ENCODE data around the gene SS18L1. TPM values are rescaled to one million over a fixed set of nuclear protein-coding genes. Genes with fewer than 3 reads are reported as not detected.

SS18L1 gene
- total and polyA plus RNA-seq, 2 donors (not counting 1 experiment from before 2014, with no cell fraction given), result 4.7 to 7.4 TPM

DNA sequence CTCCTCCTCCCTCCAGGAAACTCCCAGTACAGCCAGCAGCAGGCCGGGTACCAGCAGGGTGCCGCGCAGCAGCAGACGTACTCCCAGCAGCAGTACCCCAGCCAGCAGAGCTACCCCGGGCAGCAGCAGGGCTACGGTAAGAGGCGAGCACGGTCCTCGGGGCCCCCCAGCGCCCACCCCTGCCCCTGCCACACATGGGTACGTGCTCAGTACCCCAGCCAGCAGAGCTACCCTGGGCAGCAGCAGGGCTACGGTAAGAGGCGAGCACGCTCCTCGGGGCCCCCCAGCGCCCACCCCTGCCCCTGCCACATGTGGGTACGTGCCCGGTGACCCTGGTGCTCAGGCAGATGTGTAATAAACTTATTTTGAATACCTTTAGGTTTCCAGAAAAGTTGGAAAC, 29.1 kb downstream of the SS18L1 start:
- H3K4me3 ChIP-seq (replicated peaks in 1 of 4; ENCODE audit: control extremely low read depth in 1 of 4, insufficient read depth in 1 of 4, low read depth in 3 of 4, low read length in 4 of 4), result no peak overlapping the region
- no peaks in the 10 kb centered on the region for H3K4me1 ChIP-seq (ENCODE audit: control insufficient read depth, extremely low read depth, insufficient read depth, low read length)
- no peaks in the 10 kb centered on the region for H3K79me2 ChIP-seq (ENCODE audit: control insufficient read depth, insufficient read depth, low read length)
- no peak overlapping the region for H3K27ac ChIP-seq (ENCODE audit: insufficient read depth, low read length)
- no peak overlapping the region for H2AFZ ChIP-seq (ENCODE audit: low read length)
- H3K36me3 ChIP-seq (ENCODE audit: control insufficient read depth, insufficient read depth, low read length), result peaks cover 4% of the 10 kb centered on the region
- H3K9ac ChIP-seq (ENCODE audit: insufficient read depth, low read length), result no peak overlapping the region
- no peaks in the 10 kb centered on the region for H3K27me3 ChIP-seq (ENCODE audit: control insufficient read depth, insufficient read depth, low read length)
- TF ChIP-seq, protein P1, sequence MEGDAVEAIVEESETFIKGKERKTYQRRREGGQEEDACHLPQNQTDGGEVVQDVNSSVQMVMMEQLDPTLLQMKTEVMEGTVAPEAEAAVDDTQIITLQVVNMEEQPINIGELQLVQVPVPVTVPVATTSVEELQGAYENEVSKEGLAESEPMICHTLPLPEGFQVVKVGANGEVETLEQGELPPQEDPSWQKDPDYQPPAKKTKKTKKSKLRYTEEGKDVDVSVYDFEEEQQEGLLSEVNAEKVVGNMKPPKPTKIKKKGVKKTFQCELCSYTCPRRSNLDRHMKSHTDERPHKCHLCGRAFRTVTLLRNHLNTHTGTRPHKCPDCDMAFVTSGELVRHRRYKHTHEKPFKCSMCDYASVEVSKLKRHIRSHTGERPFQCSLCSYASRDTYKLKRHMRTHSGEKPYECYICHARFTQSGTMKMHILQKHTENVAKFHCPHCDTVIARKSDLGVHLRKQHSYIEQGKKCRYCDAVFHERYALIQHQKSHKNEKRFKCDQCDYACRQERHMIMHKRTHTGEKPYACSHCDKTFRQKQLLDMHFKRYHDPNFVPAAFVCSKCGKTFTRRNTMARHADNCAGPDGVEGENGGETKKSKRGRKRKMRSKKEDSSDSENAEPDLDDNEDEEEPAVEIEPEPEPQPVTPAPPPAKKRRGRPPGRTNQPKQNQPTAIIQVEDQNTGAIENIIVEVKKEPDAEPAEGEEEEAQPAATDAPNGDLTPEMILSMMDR (conservative IDR thresholded peaks at IDR 0.05 in 1 of 2, IDR thresholded peaks at IDR 0.05 in 1 of 2; ENCODE audit: low read depth in 1 of 2, low read length in 2 of 2), result no peak
- TF ChIP-seq EZH2 (IDR thresholded peaks at IDR 0.05; ENCODE audit: low read length, missing control alignments), result no peak
- H3K9me3 ChIP-seq (ENCODE audit: control insufficient read depth, insufficient read depth, low read depth, low read length), result no peaks in the 10 kb centered on the region
- no peaks in the 10 kb centered on the region for H4K20me1 ChIP-seq (ENCODE audit: control insufficient read depth, extremely low read depth, insufficient read depth, low read length)
- no peak for DNase-seq (ENCODE audit: low read depth in 2 of 2)
- no peak overlapping the region for H3K4me2 ChIP-seq (ENCODE audit: extremely low read depth, insufficient read depth, low read length)

DNA sequence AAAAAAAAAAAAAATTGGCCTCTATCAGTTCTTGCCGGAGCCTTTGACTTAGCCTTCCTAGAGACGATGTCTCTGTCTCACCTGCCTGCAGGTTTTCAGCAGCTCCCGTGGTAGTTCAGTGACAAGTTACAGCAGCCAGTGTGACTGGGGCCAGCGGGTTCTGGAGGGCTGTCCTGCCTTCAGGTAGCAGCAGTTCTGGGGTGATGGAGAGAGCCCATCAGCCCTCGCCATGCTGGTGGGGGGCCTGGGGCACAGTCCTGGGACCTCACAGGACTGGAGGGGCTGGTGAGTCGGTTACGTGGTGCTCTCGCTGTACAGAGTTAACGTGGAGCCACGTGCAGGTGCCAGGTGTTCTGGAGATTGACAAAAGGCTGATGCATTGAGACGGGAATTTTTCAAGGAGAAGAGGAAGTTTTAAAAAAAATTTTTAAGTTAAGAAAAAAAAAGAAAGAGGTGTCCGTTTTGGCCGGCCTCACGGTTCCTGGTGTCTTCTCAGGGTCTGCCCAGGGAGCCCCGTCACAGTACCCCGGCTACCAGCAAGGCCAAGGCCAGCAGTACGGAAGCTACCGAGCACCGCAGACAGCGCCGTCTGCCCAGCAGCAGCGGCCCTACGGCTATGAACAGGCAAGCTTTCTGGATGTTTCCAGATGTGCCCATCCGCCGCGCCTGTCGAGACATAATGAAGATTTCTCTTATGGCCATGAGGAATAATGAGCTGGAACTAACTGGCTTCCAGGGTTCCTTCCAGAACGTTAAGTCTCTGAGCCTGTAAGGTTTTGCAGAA, 30.6 kb downstream of the SS18L1 start:
- Histone ChIP-seq H3K4me3 (replicated peaks in 1 of 4; ENCODE audit: control extremely low read depth in 1 of 4, insufficient read depth in 1 of 4, low read depth in 3 of 4, low read length in 4 of 4) (no peak overlapping the region), H3K79me2 (ENCODE audit: control insufficient read depth, insufficient read depth, low read length) (no peaks in the 10 kb centered on the region)

DNA sequence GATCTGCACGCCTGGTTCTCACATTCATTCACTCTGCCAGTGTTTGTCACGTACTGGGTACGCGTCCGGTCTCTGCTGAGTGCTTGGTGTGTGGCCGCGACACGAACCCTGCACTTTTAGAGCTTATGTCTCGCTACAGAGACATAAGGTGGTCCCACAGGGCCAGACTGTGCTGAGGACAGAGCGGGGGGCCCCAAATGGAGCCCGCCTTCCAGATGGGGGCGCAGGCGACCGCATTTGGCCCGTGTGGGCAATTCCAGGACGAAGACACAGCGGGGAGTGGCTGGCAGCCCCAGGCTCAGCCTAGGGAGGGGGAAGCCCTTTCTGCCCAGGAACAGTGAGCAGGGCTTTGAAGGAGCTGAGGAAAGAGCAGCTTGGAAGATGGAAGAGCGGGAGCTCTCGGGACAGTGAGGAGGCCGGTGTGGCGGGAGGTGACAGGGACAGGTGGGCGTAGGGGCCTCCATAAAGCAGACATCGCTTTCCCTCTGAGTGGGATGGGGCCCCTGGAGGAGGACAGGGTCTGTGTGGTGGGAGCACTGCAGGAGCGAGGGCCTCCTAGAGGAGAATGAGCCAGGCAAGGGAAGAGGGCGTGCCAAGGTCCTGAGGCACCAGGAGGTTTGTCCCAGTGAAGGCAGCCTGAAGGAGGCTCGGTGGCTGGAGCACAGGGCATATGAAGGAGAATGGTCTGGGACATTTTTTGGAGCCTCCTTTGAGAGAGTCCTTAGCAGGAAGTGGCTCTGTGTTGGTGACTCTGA, 31.5 kb downstream of the SS18L1 start:
- H3K4me1 ChIP-seq (ENCODE audit: control insufficient read depth, extremely low read depth, insufficient read depth, low read length), result no peaks in the 10 kb centered on the region
- TF ChIP-seq, protein P1 (conservative IDR thresholded peaks at IDR 0.05 in 1 of 2, IDR thresholded peaks at IDR 0.05 in 1 of 2; ENCODE audit: low read depth in 1 of 2, low read length in 2 of 2), result no peak
- TF ChIP-seq EZH2 (IDR thresholded peaks at IDR 0.05; ENCODE audit: low read length, missing control alignments), result no peak
- H2AFZ ChIP-seq (ENCODE audit: low read length), result no peak overlapping the region
- H3K36me3 ChIP-seq (ENCODE audit: control insufficient read depth, insufficient read depth, low read length), result peaks cover 5% of the 10 kb centered on the region
- no peaks in the 10 kb centered on the region for H3K9me3 ChIP-seq (ENCODE audit: control insufficient read depth, insufficient read depth, low read depth, low read length)
- no peaks in the 10 kb centered on the region for H3K79me2 ChIP-seq (ENCODE audit: control insufficient read depth, insufficient read depth, low read length)
- H3K27ac ChIP-seq (ENCODE audit: insufficient read depth, low read length), result no peak overlapping the region
- DNase-seq (ENCODE audit: low read depth in 2 of 2), result no peak
- H4K20me1 ChIP-seq (ENCODE audit: control insufficient read depth, extremely low read depth, insufficient read depth, low read length), result no peaks in the 10 kb centered on the region
- no peak overlapping the region for H3K4me2 ChIP-seq (ENCODE audit: extremely low read depth, insufficient read depth, low read length)
- no peak overlapping the region for H3K4me3 ChIP-seq (replicated peaks in 1 of 4; ENCODE audit: control extremely low read depth in 1 of 4, insufficient read depth in 1 of 4, low read depth in 3 of 4, low read length in 4 of 4)
- H3K9ac ChIP-seq (ENCODE audit: insufficient read depth, low read length), result no peak overlapping the region
- H3K27me3 ChIP-seq (ENCODE audit: control insufficient read depth, insufficient read depth, low read length), result no peaks in the 10 kb centered on the region

More for the DNA sequence above, 30.6 kb downstream of the SS18L1 start:
- TF ChIP-seq, protein P1 (conservative IDR thresholded peaks at IDR 0.05 in 1 of 2, IDR thresholded peaks at IDR 0.05 in 1 of 2; ENCODE audit: low read depth in 1 of 2, low read length in 2 of 2), result no peak
- no peak for TF ChIP-seq EZH2 (IDR thresholded peaks at IDR 0.05; ENCODE audit: low read length, missing control alignments)
- Histone ChIP-seq H3K36me3 (ENCODE audit: control insufficient read depth, insufficient read depth, low read length) (peaks cover 5% of the 10 kb centered on the region), H3K4me1 (ENCODE audit: control insufficient read depth, extremely low read depth, insufficient read depth, low read length) (no peaks in the 10 kb centered on the region), H3K27me3 (ENCODE audit: control insufficient read depth, insufficient read depth, low read length) (no peaks in the 10 kb centered on the region), H3K9me3 (ENCODE audit: control insufficient read depth, insufficient read depth, low read depth, low read length) (no peaks in the 10 kb centered on the region), H3K9ac (ENCODE audit: insufficient read depth, low read length) (no peak overlapping the region), H4K20me1 (ENCODE audit: control insufficient read depth, extremely low read depth, insufficient read depth, low read length) (no peaks in the 10 kb centered on the region), H3K27ac (ENCODE audit: insufficient read depth, low read length) (no peak overlapping the region), H2AFZ (ENCODE audit: low read length) (no peak overlapping the region), H3K4me2 (ENCODE audit: extremely low read depth, insufficient read depth, low read length) (no peak overlapping the region)
- DNase-seq (ENCODE audit: low read depth in 2 of 2), result no peak

Measured in fibroblast of lung (primary cell).